Stimulated activated naive CD8-positive, alpha-beta T cell treated with anti-CD3 and anti-CD28 coated beads, Interleukin-15, Interleukin-2, amounts not matched to agents 100 ng/mL and 50 ng/mL, for 24 hours (primary cell): ENCODE data around the gene MTCL1.

Experiments used
- H3K27ac Mint-ChIP-seq: one replicate; pipeline ENCODE4 v1.8.0; 2021; ENCODE audit warnings: mild to moderate bottlenecking, mixed read lengths
- H3K27me3 Mint-ChIP-seq: one replicate; pipeline ENCODE4 v1.8.0; 2021; ENCODE audit warnings: mixed read lengths
- H3K36me3 Mint-ChIP-seq: one replicate; pipeline ENCODE4 v1.8.0; 2021; ENCODE audit warnings: low read depth, mixed read lengths
- H3K4me1 Mint-ChIP-seq: one replicate; pipeline ENCODE4 v1.8.0; 2021; ENCODE audit warnings: low read depth, mixed read lengths
- H3K4me3 Mint-ChIP-seq: one replicate; pipeline ENCODE4 v1.8.0; 2021; ENCODE audit warnings: mild to moderate bottlenecking, mixed read lengths
- H3K9me3 Mint-ChIP-seq: one replicate; pipeline ENCODE4 v1.8.0; 2021; ENCODE audit warnings: mixed read lengths

The MTCL1 gene

GRCh38 chr18:8717011-8717770 is 11.8 kb downstream of the MTCL1 start:
- Mint-ChIP-seq H3K9me3 (no peaks in the 10 kb centered on the region), H3K4me1 (no peaks in the 10 kb centered on the region), H3K27ac (no peak overlapping the region), H3K4me3 (no peak overlapping the region), H3K36me3 (no peaks in the 10 kb centered on the region), H3K27me3 (no peaks in the 10 kb centered on the region)

- Mint-ChIP-seq H3K4me1 (no peaks in the 10 kb centered on the region), H3K27me3 (no peaks in the 10 kb centered on the region), H3K9me3 (no peaks in the 10 kb centered on the region), H3K27ac (no peak overlapping the region), H3K4me3 (no peak overlapping the region), H3K36me3 (no peaks in the 10 kb centered on the region)
Measured at GRCh38 chr18:8718401-8718913, 13.1 kb downstream of the MTCL1 start.

- Mint-ChIP-seq H3K36me3 (no peaks in the 10 kb centered on the region), H3K27ac (no peak overlapping the region), H3K27me3 (no peaks in the 10 kb centered on the region), H3K4me1 (no peaks in the 10 kb centered on the region), H3K9me3 (no peaks in the 10 kb centered on the region), H3K4me3 (no peak overlapping the region)
Measured at GRCh38 chr18:8719192-8719591, 13.8 kb downstream of the MTCL1 start.

GRCh38 chr18:8720141-8720540 is 14.8 kb downstream of the MTCL1 start:
- Mint-ChIP-seq H3K4me3 (no peak overlapping the region), H3K36me3 (no peaks in the 10 kb centered on the region), H3K4me1 (no peaks in the 10 kb centered on the region), H3K27ac (no peak overlapping the region), H3K9me3 (no peaks in the 10 kb centered on the region), H3K27me3 (no peaks in the 10 kb centered on the region)

- H3K36me3 Mint-ChIP-seq, result no peaks in the 10 kb centered on the region
- no peak overlapping the region for H3K4me3 Mint-ChIP-seq
- H3K27me3 Mint-ChIP-seq, result no peaks in the 10 kb centered on the region
- H3K4me1 Mint-ChIP-seq, result no peaks in the 10 kb centered on the region
- no peak overlapping the region for H3K27ac Mint-ChIP-seq
- no peaks in the 10 kb centered on the region for H3K9me3 Mint-ChIP-seq
Measured at GRCh38 chr18:8721094-8721669, 15.8 kb downstream of the MTCL1 start.

- Mint-ChIP-seq H3K4me3 (no peak overlapping the region), H3K36me3 (no peaks in the 10 kb centered on the region), H3K4me1 (no peaks in the 10 kb centered on the region), H3K27ac (no peak overlapping the region), H3K9me3 (no peaks in the 10 kb centered on the region), H3K27me3 (no peaks in the 10 kb centered on the region)
Measured at GRCh38 chr18:8721716-8722115, 16.4 kb downstream of the MTCL1 start.

- no peaks in the 10 kb centered on the region for H3K9me3 Mint-ChIP-seq
Measured at GRCh38 chr18:8722946-8723820, 17.8 kb downstream of the MTCL1 start.

GRCh38 chr18:8724452-8724851 is 19.1 kb downstream of the MTCL1 start:
- Mint-ChIP-seq H3K27ac (no peak overlapping the region), H3K4me3 (no peak overlapping the region), H3K27me3 (no peaks in the 10 kb centered on the region), H3K9me3 (no peaks in the 10 kb centered on the region), H3K36me3 (no peaks in the 10 kb centered on the region), H3K4me1 (no peaks in the 10 kb centered on the region)

More at GRCh38 chr18:8722946-8723820, 17.8 kb downstream of the MTCL1 start:
- Mint-ChIP-seq H3K4me1 (no peaks in the 10 kb centered on the region), H3K4me3 (no peak overlapping the region), H3K27ac (no peak overlapping the region), H3K27me3 (no peaks in the 10 kb centered on the region), H3K36me3 (no peaks in the 10 kb centered on the region)

DNA sequence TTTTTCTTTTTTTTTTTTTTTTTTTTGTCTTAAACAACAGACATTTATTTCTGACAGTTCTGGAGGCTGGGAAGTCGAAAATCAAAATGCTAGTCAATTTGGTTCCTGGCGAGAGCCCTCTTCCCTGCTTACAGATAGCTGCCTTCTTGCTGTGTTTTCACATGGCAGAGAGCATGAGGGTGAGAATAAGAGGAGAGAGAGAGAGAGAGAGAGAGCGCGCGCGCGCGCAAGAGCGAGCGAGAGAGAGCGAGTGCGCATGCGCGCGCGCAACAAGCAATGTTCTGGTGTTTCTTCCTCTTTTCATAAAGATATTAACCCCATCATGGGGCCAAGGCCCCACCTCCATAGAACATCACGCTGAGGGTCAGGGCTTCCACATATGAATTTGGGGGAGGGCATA is 20.9 kb downstream of the MTCL1 start:
- no peaks in the 10 kb centered on the region for H3K9me3 Mint-ChIP-seq
- no peaks in the 10 kb centered on the region for H3K4me1 Mint-ChIP-seq
- no peaks in the 10 kb centered on the region for H3K27me3 Mint-ChIP-seq
- no peak overlapping the region for H3K27ac Mint-ChIP-seq
- H3K36me3 Mint-ChIP-seq, result no peaks in the 10 kb centered on the region
- no peak overlapping the region for H3K4me3 Mint-ChIP-seq

DNA sequence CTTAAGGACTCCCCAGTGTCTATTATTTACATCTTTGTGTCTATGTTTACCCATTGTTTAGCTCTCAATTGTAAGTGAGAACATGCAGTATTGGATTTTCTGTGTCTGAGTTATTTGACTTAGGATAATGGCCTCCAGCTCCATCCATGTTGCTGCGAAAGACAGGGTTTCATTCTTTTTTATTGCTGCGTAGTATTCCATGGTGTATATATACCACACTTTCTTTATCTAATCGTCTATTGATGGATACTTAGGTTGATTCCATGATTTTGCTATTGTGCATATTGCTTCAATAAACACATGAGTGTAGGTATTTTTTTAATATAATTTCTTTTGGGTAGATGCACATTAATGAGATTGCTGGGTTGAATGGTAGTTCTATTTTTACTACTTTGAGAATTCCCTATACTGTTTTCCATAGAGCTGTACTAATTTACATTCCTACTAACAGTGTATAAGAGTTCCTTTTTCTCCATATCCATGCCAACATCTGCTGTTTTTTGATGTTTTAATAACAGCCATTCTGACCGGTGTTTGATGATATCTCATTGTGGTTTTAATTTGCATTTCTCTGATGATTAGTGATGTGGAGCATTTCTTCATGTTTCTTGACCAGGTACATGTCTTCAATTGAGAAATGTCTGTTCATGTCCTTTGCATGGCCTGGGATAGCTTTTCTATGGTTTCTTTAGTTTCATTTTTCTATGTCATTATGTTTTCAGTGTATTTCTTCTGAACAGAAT is 21.8 kb downstream of the MTCL1 start:
- Mint-ChIP-seq H3K9me3 (no peaks in the 10 kb centered on the region), H3K27ac (no peak overlapping the region), H3K4me1 (no peaks in the 10 kb centered on the region), H3K27me3 (no peaks in the 10 kb centered on the region), H3K36me3 (no peaks in the 10 kb centered on the region), H3K4me3 (no peak overlapping the region)

DNA sequence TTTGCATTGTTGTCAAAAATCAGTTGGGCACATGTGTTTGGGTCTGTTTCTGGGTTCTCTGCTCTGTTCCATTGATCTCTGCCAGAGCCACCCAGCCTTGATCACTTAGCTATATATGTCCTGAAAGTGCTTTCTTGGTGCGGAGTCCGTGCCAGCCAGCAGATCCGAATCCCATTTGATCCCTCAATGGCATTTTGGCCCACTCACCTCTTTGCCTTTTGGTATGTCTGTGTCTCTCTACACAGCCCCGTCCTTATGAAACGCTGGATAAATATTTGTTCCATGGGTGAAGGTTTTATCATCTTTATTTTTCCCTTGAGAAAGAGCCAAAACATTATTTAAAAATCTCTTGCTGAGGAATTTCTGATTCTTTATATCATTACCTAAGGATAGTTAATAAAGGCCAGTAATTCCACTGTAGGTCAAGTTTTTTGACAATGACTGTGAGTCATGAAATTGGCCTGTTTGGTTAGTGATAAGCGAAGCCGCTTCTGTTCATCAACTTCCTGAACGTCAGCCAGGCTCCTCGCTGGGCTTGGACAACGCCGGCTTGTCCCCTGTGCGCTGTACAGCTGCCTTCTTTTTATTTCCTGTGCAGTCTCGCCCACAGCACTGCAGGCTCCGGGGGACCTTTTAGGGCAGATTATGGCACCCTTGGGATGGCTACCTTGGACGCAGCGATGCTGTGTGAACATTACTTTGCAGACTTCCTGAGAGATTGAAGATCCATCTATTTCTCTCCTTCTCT is 24.9 kb downstream of the MTCL1 start:
- Mint-ChIP-seq H3K4me3 (no peak overlapping the region), H3K27ac (no peak overlapping the region), H3K36me3 (no peaks in the 10 kb centered on the region), H3K4me1 (no peaks in the 10 kb centered on the region), H3K9me3 (no peaks in the 10 kb centered on the region), H3K27me3 (no peaks in the 10 kb centered on the region)

- H3K27me3 Mint-ChIP-seq, result no peaks in the 10 kb centered on the region
- H3K4me3 Mint-ChIP-seq, result no peak overlapping the region
- no peaks in the 10 kb centered on the region for H3K4me1 Mint-ChIP-seq
- no peak overlapping the region for H3K27ac Mint-ChIP-seq
- H3K36me3 Mint-ChIP-seq, result no peaks in the 10 kb centered on the region
- no peaks in the 10 kb centered on the region for H3K9me3 Mint-ChIP-seq
Measured at GRCh38 chr18:8732442-8733360, 27.3 kb downstream of the MTCL1 start.

DNA sequence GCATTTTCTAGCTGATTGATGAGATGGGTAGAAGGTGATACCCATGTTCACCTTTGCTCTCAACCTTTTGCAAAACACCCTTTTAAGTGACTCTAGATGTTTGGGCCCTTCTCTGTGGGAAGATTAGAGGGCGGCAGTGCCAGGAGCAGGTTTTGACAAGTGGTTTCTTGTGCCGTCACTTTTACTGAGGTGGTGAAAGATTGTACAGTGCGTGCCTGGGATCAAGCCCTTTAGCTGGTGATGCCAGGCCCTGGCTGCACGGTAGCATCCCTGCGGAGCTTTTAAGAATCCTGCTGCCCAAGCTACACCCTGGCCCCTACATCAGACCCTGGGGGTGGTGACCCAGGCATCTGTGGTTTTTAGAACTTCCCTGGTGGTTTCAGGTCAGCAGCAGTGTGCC is 29.1 kb downstream of the MTCL1 start:
- Mint-ChIP-seq H3K36me3 (no peaks in the 10 kb centered on the region), H3K27ac (no peak overlapping the region), H3K4me1 (no peaks in the 10 kb centered on the region), H3K9me3 (peaks cover 3% of the 10 kb centered on the region), H3K4me3 (no peak overlapping the region), H3K27me3 (no peaks in the 10 kb centered on the region)
